ENCODE measurements around the gene RFC4.

DNA sequence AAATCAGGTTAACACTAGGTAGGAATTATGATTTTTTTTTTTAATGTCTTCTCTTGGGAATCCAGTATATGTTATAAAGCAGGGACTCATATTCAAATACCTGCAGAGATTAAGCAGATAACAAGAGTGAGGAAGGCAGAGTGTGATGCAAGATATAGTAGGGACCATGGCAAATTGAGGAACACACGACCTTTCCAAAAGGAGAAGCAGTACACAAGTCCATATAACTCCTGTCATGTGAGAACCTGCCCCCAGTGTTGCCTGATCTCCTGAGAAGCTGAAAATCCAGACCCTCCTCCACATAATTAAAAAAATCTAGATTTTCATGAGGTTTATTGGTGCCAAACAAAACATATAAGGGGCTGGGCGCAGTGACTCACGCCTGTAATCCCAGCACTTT lies 3.6 kb downstream of the RFC4 start:
- TF ChIP-seq ZFP3 (CRISPR knock-in tag; IDR thresholded peaks at IDR 0.05) (no peak), GLIS3 (CRISPR knock-in tag; IDR thresholded peaks at IDR 0.05) (no peak), TOX (CRISPR knock-in tag; IDR thresholded peaks at IDR 0.05; ENCODE audit: borderline replicate concordance) (no peak), PPARA (CRISPR knock-in tag; IDR thresholded peaks at IDR 0.05; ENCODE audit: borderline replicate concordance) (no peak), OSR1 (CRISPR knock-in tag; IDR thresholded peaks at IDR 0.05) (no peak)
- TF ChIP-seq, protein P1, sequence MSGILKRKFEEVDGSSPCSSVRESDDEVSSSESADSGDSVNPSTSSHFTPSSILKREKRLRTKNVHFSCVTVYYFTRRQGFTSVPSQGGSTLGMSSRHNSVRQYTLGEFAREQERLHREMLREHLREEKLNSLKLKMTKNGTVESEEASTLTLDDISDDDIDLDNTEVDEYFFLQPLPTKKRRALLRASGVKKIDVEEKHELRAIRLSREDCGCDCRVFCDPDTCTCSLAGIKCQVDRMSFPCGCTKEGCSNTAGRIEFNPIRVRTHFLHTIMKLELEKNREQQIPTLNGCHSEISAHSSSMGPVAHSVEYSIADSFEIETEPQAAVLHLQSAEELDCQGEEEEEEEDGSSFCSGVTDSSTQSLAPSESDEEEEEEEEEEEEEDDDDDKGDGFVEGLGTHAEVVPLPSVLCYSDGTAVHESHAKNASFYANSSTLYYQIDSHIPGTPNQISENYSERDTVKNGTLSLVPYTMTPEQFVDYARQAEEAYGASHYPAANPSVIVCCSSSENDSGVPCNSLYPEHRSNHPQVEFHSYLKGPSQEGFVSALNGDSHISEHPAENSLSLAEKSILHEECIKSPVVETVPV (CRISPR knock-in tag; IDR thresholded peaks at IDR 0.05): no peak
